Karpas-422 (cell line): Measurements from ENCODE around the gene KIF26A. TPM values are rescaled to one million over a fixed set of nuclear protein-coding genes. Genes with fewer than 3 reads are reported as not detected.

Experiments used
- DNase-seq: peaks from one replicate; pipeline ENCODE4 v3.0.0-alpha.2; 2015
- H2AFZ ChIP-seq: fragments of 200-600 bp; sonication (generic); 2 replicates; pipeline ENCODE4 v1.6.1; 2014; ENCODE audit warnings: antibody characterized with exemption, low read length, mixed read lengths
- H3K27ac ChIP-seq: fragments of 200-600 bp; sonication (generic); 2 replicates; pipeline ENCODE4 v1.5.1; 2014; ENCODE audit warnings: mild to moderate bottlenecking, low read length, moderate library complexity
- H3K27me3 ChIP-seq: fragments of 200-600 bp; sonication (generic); 2 replicates; pipeline ENCODE4 v1.6.1; 2014; ENCODE audit warnings: low read length, mixed read lengths
- H3K36me3 ChIP-seq: fragments of 200-600 bp; sonication (generic); 2 replicates; pipeline ENCODE4 v1.6.1; 2014; ENCODE audit warnings: low read length, mixed read lengths; ENCODE audit not compliant: insufficient read depth
- H3K4me1 ChIP-seq: fragments of 200-600 bp; sonication (generic); 2 replicates; pipeline ENCODE4 v1.6.1; 2014; ENCODE audit warnings: mild to moderate bottlenecking, low read length, mixed read lengths
- H3K4me2 ChIP-seq: fragments of 200-600 bp; sonication (generic); 2 replicates; pipeline ENCODE4 v1.6.1; 2014; ENCODE audit warnings: low read length, low read depth, mild to moderate bottlenecking; ENCODE audit not compliant: poor library complexity, severe bottlenecking
- H3K4me3 ChIP-seq: fragments of 200-600 bp; sonication (generic); 2 replicates; pipeline ENCODE4 v1.5.1; 2014; ENCODE audit warnings: mild to moderate bottlenecking, antibody characterized with exemption, low read length, mixed read lengths
- H3K79me2 ChIP-seq: fragments of 200-600 bp; sonication (generic); 2 replicates; pipeline ENCODE4 v1.6.1; 2014; ENCODE audit warnings: mild to moderate bottlenecking, low read length, mixed read lengths
- H3K9ac ChIP-seq: fragments of 200-600 bp; sonication (generic); 2 replicates; pipeline ENCODE4 v1.6.0; 2014; ENCODE audit warnings: low read length
- H3K9me2 ChIP-seq: fragments of 200-600 bp; sonication (generic), shearing (Covaris generic); replicated peaks from 2 replicates; pipeline ENCODE4 v1.6.0; 2014; ENCODE audit warnings: mild to moderate bottlenecking, low read length, moderate library complexity; ENCODE audit not compliant: insufficient read depth
- H3K9me3 ChIP-seq: fragments of 300-700, 200-600 bp; sonication (generic); 2 replicates; pipeline ENCODE4 v1.6.1; 2014; ENCODE audit warnings: low read length, mixed read lengths
- H4K20me1 ChIP-seq: fragments of 200-600 bp; sonication (generic); 2 replicates; pipeline ENCODE4 v1.6.1; 2014; ENCODE audit warnings: mild to moderate bottlenecking, antibody characterized with exemption, low read length, low read depth; ENCODE audit not compliant: insufficient read depth
- total RNA-seq: library from RNA; depleted of rRNA; stranded (reverse); fragments of >200 nt; shearing (Covaris generic); gene quantifications from 2 replicates; pipeline ENCODE4 v1.2.3, GENCODE V29; 2014; ENCODE audit warnings: low replicate concordance

Gene KIF26A
- total RNA-seq, 1 experiment from 2014 or later = not detected

DNA sequence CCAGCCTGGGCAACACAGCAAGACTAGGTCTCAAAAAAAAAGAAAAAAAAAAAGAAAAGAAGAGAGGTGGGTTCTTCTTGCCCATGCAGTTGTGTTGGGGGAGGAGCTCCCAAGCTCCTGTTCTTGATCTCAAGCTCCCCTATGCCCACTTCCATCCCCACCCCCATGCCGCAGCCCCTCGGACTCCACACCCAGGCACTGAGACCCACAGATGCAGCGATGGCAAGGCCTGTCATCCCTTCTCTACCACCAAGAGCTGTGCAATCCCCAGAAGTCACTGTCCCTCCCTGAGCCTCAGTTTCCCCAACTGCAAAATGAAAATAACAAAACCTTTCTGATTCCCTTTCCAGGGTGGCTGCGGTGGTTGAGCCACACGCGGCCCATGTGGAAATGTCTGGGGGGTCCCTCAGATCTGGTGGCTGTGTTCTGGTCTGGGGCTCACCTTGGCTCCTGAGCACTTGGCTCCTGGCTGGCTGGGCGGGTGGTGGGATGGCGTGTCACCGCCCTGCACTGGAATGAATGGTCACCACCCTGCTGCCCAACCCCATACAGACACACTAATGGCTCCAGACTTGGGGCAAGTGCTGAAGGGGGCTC, 22.6 kb upstream of the KIF26A start:
- Histone ChIP-seq H3K9me2 (no peaks in the 10 kb centered on the region), H2AFZ (no peak overlapping the region), H3K4me1 (no peaks in the 10 kb centered on the region), H3K9ac (no peak overlapping the region), H3K4me3 (no peak overlapping the region), H3K4me2 (no peak overlapping the region), H3K36me3 (no peaks in the 10 kb centered on the region), H3K9me3 (no peaks in the 10 kb centered on the region), H3K79me2 (no peaks in the 10 kb centered on the region), H4K20me1 (no peaks in the 10 kb centered on the region; the same call in 1 of the 2 replicates), H3K27me3 (no peaks in the 10 kb centered on the region), H3K27ac (no peak overlapping the region)
- DNase-seq = no peak

DNA sequence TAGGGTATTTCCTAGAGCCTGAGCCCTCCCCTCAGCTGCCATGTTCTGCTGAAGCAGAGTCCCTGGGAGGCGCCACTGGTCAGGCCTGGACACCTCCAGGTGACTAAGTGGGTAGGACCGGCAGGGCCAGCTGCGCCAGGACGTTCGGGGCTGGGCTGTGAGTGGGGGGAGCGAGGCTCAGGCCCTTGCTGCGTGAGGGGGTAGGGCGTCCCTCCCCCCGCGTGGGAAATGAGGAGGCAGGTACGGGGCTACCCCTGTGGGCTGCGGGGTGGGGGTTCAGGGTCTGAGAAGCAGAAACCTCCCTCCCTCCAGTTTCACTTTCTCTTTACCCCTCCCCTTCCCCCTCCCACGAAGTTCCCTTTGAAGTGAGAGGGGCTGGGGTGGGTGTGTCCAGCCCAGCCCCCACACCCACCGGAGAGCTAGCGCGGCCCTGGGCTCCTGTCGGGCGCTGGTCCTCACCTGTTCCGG, 22.1 kb upstream of the KIF26A start:
- Histone ChIP-seq H2AFZ (no peak overlapping the region), H4K20me1 (no peaks in the 10 kb centered on the region; the same call in 1 of the 2 replicates), H3K27me3 (no peaks in the 10 kb centered on the region), H3K9me2 (no peaks in the 10 kb centered on the region), H3K4me2 (no peak overlapping the region), H3K9me3 (no peaks in the 10 kb centered on the region), H3K9ac (no peak overlapping the region), H3K4me3 (no peak overlapping the region), H3K27ac (no peak overlapping the region), H3K79me2 (no peaks in the 10 kb centered on the region), H3K4me1 (no peaks in the 10 kb centered on the region), H3K36me3 (no peaks in the 10 kb centered on the region)
- no peak for DNase-seq

DNA sequence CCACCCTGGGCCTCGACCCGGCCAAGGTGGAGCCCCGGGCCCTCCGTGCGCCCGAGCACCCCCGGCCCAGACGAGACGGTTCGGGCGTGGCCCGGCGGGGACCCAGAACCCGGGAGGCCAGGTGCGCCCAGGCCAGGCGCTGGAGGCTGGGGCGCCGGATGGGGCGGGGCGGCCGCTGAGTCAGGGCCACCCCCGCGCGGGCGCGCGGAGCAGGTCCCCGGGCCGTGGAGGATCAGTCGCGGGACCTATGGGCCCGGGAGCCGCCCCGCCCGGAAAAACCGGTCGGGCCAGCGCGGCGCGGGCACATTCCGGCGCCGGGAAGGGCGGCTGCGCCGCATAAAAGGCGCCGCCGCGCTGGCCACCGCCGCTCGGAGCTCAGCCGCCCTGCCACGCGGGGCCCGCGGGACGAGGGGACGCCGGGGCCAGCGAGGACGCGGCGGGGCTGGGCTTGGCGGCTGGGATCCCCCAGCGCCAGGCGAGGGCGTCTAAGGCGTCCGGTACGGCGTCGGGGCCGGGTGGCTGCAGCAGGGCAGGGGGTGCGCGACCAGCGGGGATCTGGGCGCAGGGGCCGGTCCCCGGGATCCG, 21.5 kb upstream of the KIF26A start:
- no peak for DNase-seq
- Histone ChIP-seq H3K9me2 (no peaks in the 10 kb centered on the region), H3K36me3 (no peaks in the 10 kb centered on the region), H3K4me1 (no peaks in the 10 kb centered on the region), H3K27ac (no peak overlapping the region), H3K79me2 (no peaks in the 10 kb centered on the region), H2AFZ (no peak overlapping the region), H3K4me3 (no peak overlapping the region), H4K20me1 (no peaks in the 10 kb centered on the region; the same call in 1 of the 2 replicates), H3K4me2 (no peak overlapping the region), H3K9ac (no peak overlapping the region), H3K27me3 (no peaks in the 10 kb centered on the region), H3K9me3 (no peaks in the 10 kb centered on the region)

DNA sequence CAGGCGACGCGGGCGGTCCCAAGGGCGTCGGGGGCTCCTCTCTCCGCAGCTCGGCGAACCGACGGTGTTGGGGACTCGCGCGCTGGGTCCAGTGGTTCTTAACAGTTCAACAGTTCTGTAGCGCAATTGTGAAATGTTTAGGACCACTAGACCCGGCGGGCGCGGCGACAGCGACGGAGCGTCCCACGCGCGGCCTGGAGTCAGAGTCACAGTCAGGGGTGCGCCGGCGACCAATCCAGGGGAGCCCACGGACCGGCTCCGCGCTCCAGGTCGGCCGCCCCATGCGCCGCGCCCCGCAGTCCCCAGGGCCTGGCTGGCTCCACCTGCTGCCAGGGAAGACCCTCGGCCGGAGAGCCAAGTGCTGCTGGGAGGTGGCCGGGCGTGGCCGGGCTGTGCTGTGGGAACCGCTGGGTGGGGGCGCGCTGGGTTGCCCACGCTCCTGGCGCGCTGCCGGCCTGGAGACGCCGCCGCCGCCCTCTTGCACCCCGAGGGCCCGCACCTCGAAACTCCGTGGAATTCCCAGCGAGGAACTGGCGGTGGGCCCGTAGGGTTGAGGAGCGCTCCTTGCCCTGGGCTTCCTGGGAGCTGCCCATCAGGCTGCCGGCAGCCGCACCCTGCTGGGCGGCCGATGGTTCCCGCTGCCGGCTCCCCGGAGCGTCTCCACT, 20.9 kb upstream of the KIF26A start:
- H3K36me3 ChIP-seq = no peaks in the 10 kb centered on the region
- no peak overlapping the region for H2AFZ ChIP-seq
- H3K9ac ChIP-seq = no peak overlapping the region
- no peak overlapping the region for H3K27ac ChIP-seq
- no peaks in the 10 kb centered on the region; the same call in 1 of the 2 replicates for H4K20me1 ChIP-seq
- H3K9me3 ChIP-seq = no peaks in the 10 kb centered on the region
- H3K4me2 ChIP-seq = no peak overlapping the region
- no peak for DNase-seq
- H3K9me2 ChIP-seq = no peaks in the 10 kb centered on the region
- H3K27me3 ChIP-seq = no peaks in the 10 kb centered on the region
- no peaks in the 10 kb centered on the region for H3K4me1 ChIP-seq
- no peak overlapping the region for H3K4me3 ChIP-seq
- no peaks in the 10 kb centered on the region for H3K79me2 ChIP-seq

DNA sequence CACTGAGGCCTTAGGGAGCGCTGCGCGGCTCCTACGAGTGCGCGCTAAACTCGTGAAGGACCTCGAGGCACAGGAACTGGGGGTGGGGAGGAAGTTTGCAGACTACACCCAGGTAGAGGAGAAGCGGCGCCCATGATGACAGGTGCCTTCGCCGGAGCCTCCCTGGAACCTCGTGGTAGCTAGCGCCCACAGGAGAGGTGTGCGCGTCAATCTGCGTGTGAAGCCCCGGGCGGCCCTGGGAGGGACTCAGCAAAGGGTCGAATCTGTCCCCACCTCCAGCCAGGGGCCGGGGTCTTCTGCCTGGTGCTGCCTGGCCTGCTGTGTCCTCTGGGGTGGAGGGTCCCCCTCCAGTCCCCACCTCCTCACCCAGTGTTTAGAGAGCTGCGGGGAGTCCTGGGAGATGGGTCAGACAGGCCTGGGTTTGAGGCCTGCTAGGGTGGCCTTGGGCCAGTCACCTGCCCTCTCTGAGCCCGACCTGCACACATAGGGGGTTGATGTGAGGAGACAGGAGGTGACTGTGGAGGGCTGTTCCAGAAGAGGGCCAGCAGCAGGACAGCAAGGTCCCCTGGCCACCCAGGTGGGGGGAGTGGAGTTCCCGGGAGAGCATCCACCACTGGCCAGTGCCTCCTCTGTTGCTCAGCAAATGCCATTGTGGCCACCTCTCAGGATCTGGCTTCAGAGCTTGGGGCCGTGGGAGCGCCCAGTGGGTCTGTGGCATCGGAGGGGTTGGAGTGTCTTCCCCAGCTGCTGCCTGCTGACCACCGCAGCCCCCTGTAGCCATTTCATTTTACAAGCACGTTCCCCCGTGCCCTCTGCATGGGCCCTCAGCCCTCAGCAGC, 20.2 kb upstream of the KIF26A start:
- Histone ChIP-seq H4K20me1 (no peaks in the 10 kb centered on the region; the same call in 1 of the 2 replicates), H3K4me3 (no peak overlapping the region), H3K9ac (no peak overlapping the region), H3K9me3 (no peaks in the 10 kb centered on the region), H3K4me2 (no peak overlapping the region), H3K36me3 (no peaks in the 10 kb centered on the region), H3K4me1 (no peaks in the 10 kb centered on the region), H3K9me2 (no peaks in the 10 kb centered on the region), H3K27ac (no peak overlapping the region), H2AFZ (no peak overlapping the region), H3K79me2 (no peaks in the 10 kb centered on the region), H3K27me3 (no peaks in the 10 kb centered on the region)
- no peak for DNase-seq

DNA sequence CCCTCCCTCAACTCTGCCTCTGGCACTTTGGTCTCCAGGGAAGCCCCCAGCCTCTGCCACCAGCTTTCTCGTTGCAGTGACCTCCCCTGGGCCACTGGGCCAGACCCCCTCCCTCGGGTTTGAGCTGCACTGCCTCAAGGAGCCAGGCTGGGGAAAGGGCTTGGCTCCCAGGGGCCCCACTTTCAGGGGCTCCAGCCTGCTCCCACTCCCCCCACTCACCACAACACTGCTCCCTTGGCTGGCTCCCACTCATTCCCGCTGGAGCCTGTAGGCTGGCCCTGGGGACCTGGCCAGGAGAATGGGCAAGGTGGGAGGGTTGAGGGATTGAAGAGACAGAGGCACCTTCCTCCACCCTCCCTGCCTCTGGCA, 19.3 kb upstream of the KIF26A start:
- no peaks in the 10 kb centered on the region for H3K9me2 ChIP-seq
- no peaks in the 10 kb centered on the region for H3K36me3 ChIP-seq
- no peaks in the 10 kb centered on the region for H3K4me1 ChIP-seq
- no peak overlapping the region for H3K4me2 ChIP-seq
- H3K27ac ChIP-seq = no peak overlapping the region
- no peaks in the 10 kb centered on the region; the same call in 1 of the 2 replicates for H4K20me1 ChIP-seq
- no peak overlapping the region for H3K9ac ChIP-seq
- H2AFZ ChIP-seq = no peak overlapping the region
- no peak overlapping the region for H3K4me3 ChIP-seq
- H3K27me3 ChIP-seq = no peaks in the 10 kb centered on the region
- DNase-seq = no peak
- H3K9me3 ChIP-seq = peaks cover 5% of the 10 kb centered on the region
- H3K79me2 ChIP-seq = no peaks in the 10 kb centered on the region

DNA sequence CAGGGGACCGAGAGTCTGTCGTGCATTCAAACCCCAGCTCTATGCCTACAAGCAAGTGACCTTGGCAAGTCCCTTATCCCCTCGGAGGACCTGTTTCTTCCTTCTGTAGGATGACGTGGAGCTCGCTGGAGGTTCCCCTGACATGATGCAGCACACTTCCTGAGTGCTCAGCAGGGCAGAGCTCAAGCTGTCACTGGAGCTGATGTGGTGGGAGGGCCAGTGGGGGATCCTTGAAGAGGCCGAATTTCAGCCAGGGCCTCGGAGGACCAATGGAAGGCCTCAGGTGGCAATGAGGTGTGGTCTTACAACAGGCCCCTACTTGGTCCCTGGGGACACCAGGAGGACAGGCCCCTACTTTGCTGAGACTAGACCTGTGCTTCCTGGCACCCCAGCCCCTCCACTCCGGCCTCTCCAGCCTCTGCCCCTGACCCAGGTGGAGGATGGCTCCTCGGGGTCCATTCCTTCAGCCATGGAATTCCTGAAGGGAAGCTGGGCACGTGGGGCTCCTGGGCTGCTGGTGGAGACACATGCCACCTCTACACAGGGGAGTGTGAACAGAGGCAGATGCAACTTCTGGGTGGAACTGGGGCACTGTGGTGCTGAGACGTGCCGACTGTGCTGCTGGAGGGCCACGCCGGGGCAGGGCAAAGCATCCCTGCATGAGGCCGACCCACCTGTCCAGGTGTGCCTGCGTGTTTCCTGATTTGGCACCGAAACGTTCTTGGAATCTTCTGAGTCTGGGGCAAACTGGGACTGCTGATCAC, 18.7 kb upstream of the KIF26A start:
- DNase-seq = no peak
- Histone ChIP-seq H4K20me1 (no peaks in the 10 kb centered on the region; the same call in 1 of the 2 replicates), H3K79me2 (no peaks in the 10 kb centered on the region), H2AFZ (no peak overlapping the region), H3K27me3 (no peaks in the 10 kb centered on the region), H3K36me3 (no peaks in the 10 kb centered on the region), H3K9me3 (peaks cover 6% of the 10 kb centered on the region), H3K4me2 (no peak overlapping the region), H3K27ac (no peak overlapping the region), H3K4me3 (no peak overlapping the region), H3K9me2 (no peaks in the 10 kb centered on the region), H3K4me1 (no peaks in the 10 kb centered on the region), H3K9ac (no peak overlapping the region)
